ENCODE results near the gene SCGB1C2.
"Not testable (repeated sequence)": the region's sequence is repeated elsewhere in the genome, so short reads cannot be mapped to it uniquely, and the experiment has no call there.

DNA sequence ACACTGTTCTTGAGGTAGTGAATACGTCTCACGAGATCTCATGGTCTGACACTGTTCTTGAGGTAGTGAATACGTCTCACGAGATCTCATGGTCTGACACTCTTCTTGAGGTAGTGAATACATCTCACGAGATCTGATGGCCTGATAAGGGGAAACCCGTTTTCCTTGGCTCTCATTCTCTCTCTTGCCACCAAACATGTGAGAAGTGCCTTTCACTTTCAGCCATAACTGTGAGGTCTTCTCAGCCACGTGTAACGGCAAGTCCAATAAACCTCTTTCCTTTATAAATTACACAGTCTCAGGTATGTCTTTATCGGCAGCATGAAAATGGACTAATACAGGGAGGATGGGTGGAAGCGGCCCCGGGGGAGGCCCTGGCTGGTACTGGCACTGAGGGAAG is 31.2 kb downstream of the SCGB1C2 start:
- TF ChIP-seq, protein P1, sequence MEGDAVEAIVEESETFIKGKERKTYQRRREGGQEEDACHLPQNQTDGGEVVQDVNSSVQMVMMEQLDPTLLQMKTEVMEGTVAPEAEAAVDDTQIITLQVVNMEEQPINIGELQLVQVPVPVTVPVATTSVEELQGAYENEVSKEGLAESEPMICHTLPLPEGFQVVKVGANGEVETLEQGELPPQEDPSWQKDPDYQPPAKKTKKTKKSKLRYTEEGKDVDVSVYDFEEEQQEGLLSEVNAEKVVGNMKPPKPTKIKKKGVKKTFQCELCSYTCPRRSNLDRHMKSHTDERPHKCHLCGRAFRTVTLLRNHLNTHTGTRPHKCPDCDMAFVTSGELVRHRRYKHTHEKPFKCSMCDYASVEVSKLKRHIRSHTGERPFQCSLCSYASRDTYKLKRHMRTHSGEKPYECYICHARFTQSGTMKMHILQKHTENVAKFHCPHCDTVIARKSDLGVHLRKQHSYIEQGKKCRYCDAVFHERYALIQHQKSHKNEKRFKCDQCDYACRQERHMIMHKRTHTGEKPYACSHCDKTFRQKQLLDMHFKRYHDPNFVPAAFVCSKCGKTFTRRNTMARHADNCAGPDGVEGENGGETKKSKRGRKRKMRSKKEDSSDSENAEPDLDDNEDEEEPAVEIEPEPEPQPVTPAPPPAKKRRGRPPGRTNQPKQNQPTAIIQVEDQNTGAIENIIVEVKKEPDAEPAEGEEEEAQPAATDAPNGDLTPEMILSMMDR (conservative IDR thresholded peaks at IDR 0.05; ENCODE audit: low read length) = not testable (repeated sequence)
- not testable (repeated sequence) for TF ChIP-seq EZH2phosphoT487 (IDR thresholded peaks at IDR 0.05; ENCODE audit: borderline replicate concordance)

All from Loucy (cell line).